HG02610 (cell line): ENCODE results near the gene RAB1B.
"Not testable (repeated sequence)": the region's sequence is repeated elsewhere in the genome, so short reads cannot be mapped to it uniquely, and the experiment has no call there.

Experiments
- ATAC-seq: cut with Tn5 transposase; IDR thresholded peaks from one replicate; pipeline ENCODE4 v1.9.1; 2021; ENCODE audit warnings: mild to moderate bottlenecking, moderate library complexity; ENCODE audit not compliant: unreplicated experiment

RAB1B gene

GRCh38 chr11:66317723-66318599 is 49.5 kb downstream of the RAB1B start:
- no peak for ATAC-seq

GRCh38 chr11:66318600-66318970 is 50.1 kb downstream of the RAB1B start:
- ATAC-seq, result no peak

DNA sequence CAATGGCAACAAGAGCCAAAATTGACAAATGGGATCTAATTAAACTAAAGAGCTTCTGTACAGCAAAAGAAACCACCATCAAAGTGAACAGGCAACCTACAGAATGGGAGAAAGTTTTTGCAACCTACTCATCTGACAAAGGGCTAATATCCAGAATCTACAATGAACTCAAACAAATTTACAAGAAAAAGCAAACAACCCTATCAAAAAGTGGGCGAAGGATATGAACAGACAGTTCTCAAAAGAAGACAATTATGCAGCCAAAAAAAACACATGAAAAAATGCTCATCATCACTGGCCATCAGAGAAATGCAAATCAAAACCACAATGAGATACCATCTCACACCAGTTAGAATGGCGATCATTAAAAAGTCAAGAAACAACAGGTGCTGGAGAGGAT is 51.9 kb downstream of the RAB1B start:
- ATAC-seq, result not testable (repeated sequence)

- ATAC-seq, result not testable (repeated sequence)
These were observed 52.3 kb downstream of the RAB1B start for GRCh38 chr11:66320748-66321147.

DNA sequence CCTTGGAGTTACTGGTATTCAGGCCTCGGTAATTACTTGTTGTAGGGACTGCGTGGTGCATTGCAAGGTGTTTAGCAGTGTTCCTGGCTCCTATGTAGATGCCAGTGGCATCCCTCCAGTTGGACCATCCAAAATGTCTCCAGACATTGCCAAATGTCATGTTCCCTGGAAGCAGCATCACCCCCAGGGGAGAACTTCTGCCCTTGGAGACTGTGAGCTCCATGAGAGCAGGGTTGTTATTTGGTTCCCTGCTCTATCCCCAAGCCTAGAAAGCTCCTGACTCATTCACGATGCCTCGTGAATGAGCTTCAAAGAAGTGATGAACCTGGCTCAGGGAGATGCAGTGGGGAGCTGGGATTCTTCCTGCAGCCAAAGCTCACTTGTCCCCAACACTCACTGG is 53.2 kb downstream of the RAB1B start:
- ATAC-seq, result no peak

DNA sequence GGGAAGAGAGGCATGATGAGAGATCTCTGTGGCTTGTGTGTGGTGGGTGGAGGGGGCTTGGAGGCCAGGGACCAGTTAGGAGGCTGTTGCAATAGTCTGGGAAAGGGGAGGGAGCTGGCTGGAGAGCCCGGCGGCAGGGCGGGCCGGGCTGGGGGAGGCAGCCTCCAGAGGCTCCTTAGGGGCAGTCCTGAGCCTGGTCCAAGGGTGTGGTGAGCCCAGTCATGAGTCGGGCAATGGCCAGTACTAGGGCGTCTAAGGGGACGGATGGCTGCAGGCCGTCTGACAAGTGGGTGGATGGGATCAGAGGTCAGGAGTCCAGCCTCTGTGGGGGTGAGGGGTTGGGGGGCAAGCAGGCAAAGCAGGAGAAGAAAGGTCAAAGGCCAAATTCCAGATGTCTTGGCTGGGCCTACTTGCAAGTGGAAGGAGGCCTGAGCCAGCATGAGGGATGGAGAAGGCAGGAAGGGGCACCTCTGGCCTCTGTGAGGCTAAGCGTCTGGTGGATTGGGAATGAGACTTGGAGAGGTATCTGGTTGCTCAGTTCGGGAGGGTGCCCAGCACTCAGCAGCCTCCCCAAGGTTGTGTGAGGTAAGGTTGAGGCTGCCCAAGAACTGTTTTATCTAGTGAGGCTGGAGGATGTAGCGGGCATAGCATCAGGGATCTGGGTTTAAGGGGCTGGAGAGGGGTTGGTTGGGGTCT is 54.4 kb downstream of the RAB1B start:
- no peak for ATAC-seq

DNA sequence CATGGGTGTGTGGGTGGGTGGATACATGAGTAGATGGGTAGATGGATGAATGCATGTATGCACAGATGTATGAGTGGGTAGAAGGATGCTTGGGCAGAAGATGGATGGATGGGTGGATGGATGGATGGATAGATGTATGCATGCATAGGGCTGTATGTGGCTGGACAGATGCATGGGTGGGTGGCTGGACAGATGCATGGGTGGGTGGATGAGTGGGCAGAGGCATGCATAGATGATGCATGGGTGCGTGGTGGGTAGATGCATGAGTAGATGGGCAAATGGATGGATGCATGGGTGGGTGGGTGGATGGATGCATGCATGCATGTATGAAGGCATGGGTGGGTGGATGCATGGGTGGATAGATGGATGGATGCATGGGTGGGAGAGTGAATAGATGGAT is 55.2 kb downstream of the RAB1B start:
- ATAC-seq, result no peak

GRCh38 chr11:66324664-66325063 is 56.2 kb downstream of the RAB1B start:
- no peak for ATAC-seq

DNA sequence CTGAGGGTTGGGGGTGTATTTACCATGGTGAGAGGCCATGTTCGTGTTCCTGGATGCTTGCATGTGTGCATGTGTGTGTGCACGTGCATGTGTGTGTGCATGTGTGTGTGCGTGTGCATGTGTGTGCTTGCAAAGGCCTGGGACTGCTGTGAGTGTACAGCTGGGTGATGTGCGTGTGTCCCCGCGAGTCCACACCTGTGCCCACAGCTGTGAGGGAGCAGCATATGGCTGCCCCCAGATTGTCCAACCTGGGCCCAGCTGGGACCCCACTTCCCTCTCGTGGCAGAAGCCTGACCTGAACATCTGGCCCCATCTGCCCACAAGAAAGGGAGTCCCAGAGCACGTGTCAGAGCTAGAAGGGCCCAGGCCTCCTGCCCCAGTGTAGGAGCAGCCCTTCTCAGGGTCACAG is 56.8 kb downstream of the RAB1B start:
- no peak for ATAC-seq

DNA sequence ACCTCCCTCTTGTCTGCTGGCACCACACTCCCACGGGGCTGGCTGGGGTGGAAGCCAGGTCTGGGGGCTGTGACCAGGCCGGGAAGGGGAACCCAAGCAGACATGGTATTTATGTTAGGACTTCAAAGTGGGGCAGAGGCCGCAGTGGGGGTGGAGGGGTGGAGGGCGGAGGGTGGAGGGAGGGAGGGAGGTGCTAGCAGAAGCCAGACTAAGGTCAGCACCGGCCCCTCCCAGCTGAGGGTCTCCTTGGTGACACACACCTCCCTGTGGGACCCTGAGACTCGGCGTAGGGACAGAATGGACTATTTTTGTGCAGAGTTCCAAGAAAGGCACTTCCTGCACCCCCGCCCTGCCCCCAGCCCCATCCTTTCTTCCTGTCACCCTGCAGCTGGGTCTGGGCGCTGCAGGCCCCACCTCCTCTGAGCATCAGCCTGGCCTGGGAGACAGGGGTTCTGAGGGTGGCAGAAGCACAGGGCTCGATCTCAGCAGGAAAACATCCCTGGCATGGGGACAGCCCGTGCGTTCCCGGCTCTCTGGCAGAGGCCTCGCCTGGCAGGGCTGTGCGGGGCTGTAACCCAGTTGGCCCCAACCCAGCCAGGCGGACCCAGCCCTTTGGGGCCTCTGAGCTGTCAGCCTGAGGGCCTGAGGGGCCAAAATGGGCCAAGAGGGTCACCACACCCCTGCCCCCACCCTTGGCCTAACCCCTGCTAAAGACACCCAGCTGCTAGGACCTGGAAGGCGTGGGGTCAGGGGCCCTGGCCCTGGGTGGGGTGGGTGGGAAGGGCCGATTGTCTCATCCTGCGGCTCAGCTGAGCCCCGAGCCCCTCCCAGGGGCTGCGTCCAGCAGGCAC is 58.0 kb downstream of the RAB1B start:
- ATAC-seq, result no peak
